ENCODE measurements around the gene LTBP2.

LTBP2 gene

GRCh38 chr14:74569806-74570591 is 42.0 kb downstream of the LTBP2 start:
- no peak for DNase-seq

DNA sequence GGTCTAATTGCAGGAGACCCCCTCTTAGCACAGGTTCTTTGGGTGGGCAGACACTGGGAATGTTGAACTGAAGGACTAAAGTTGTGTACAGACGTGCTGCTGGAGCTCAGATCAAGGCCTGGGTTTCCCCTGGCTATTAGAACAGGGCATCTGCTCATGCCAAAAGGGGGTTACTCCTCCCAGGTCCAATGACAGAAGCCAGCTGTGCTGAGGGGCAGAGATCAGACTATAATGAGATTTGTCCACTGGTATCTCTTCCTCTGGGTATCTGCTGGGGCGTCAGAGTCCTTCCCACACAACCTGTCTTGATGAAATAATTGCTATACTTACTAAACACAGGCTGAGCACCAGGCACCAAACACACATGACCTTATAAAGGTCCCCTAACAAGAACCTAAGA is 42.6 kb downstream of the LTBP2 start:
- no peak for DNase-seq

DNA sequence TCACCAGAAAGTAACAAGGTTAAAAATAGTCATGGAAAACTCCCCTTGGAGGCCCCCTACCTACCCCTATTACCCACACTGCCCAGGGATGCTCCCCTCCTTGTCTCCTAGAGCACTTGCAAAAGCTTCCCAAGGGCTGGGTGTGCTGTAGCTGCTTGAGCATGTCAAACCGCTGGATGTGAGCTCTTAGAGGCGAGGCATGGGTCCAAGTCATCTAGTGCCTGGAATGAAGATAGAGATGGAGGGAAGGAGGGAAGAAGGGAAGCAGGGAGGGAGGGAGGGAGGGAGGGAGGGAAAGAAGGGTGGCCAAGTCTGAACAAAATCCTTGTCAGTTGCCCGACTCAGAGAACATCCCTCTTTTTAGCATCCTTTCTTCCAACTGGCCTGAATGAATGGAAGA is 43.1 kb downstream of the LTBP2 start:
- no peak for DNase-seq

- DNase-seq, result no peak
Observed at GRCh38 chr14:74568380-74568649, 43.7 kb downstream of the LTBP2 start.

GRCh38 chr14:74567646-74568379 is 44.2 kb downstream of the LTBP2 start:
- DNase-seq, result no peak

DNA sequence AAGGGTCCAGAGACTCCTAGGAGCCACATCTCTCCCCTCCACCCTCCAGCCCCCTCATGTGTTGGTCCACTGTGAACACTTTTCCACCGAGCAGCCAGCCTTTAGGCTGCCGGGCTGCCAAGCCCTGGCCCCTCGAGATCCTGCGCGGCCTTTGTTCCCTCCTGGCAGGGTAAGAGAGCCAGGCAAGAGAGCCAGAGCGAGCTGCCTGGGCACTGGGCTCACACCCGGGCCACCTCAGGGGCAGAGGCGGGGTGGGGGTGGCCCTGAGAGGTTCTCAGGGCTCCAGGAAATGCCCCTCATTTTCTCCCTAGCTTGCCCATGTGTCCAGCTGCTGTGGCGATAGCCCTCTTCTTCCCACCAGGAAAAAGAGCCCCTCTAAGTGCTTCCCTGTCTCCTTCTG is 44.8 kb downstream of the LTBP2 start:
- no peak for DNase-seq

- DNase-seq, result no peak
Observed at GRCh38 chr14:74566174-74567141, 45.6 kb downstream of the LTBP2 start.

DNA sequence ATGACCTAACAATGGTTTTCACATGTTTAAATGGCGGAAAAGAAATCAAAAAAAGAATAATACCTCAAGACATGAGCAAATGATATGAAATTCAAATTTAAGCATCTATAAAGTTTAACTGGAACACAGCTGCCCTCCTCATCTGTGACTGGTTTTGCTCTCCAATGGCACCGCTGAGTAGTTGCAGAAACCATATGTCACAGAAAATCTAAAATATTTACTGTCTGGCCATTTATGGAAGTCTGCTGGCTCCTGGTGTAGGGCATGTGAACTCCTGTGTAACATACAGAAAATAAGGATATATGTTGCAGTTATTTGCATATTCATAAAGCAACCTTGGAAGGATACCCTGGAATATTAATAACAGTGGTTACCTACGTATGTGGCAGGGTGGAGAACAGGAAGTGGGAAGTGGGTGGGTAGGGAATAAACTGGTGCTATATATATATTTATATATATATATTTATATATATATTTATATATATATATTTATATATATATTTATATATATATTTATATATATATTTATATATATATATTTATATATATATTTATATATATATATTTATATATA is 48.4 kb downstream of the LTBP2 start:
- no peak for DNase-seq

DNA sequence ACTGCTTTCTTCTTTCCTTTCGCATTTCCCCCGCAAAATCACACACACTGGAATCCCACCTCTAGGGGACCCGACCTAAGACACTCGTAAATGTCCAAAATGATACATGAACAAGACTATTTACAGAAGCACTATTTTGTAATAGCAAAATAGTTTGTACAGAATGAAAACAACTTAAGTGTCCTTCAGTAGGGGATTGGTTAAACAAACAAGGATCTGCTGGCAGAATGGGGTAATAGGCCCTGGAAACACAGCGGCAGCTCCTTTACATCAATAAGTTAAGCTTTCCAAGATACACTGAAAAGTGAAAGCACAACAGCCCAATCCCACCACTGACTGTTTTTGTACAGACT is 48.8 kb downstream of the LTBP2 start:
- no peak for DNase-seq

DNA sequence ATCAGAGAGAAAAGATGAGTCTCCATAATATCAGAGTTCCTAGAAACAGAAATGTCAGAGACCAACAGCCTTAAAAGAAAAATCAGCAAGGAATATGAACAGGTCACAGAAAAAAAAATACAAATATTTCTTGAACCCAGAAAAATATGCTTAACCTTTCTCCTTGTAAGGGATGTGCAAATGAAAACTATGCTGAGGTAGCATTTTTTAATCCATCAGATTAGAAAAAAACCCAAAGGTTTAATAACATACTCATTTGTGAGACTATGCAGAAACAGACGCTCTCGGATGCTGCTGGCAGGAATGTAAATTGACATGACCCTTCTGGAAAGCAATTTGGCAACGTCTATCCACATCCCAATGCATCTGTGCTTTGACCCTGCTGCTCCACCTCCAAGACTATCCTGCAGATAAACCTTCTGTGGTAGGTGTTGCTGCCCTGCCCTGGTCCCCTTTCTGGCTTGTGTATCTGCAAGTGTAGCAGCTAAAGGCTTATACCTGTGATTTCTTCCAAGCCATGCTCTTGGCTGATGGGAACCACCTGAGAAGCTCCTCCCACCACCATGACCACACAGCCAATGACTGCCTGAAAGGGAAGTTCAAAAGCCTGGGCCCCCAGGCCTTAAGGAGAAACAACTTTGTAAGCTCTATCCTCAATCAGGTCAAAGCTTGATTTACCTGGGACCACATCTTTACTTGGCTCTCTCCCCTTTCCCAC is 49.4 kb downstream of the LTBP2 start:
- DNase-seq, result no peak

DNA sequence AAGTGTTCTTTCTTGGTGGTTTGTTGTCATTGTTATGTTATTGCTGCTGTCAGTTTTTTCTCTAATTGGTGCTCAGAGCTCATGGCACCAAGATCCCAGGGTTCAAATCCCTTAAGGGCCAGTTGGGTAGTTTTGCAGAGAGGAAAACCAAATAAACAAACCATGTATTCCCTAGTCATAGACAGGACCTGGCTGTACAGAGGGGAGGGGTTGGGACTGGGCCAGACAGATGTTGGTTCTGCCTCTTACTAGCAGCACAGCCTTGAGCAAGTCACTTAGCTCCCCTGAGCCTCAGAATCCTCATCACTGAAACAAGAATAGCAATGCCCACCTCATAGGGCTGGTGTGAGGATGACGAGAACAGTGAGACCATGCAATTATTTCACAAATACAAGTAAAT is 53.4 kb downstream of the LTBP2 start:
- DNase-seq, result no peak

DNA sequence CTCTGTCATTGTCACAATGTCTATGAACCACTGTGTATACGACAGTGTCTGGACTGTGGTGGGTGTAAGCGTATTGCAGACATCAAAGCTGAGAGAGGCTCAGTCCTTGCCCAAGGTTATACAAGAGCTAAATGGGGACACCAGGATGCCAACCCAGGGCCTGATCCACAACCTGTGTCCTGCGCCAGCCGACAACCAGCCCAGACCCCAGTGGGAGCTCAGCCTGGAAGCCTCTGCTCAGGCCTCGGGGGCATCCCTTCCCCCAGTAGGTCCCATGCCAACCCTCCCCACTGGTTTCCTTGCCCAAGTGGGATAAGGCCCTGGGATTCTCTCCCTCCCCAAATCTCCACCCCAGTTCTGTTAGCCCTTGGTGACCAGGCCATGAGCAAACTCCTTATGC is 54.3 kb downstream of the LTBP2 start:
- DNase-seq, result no peak

DNA sequence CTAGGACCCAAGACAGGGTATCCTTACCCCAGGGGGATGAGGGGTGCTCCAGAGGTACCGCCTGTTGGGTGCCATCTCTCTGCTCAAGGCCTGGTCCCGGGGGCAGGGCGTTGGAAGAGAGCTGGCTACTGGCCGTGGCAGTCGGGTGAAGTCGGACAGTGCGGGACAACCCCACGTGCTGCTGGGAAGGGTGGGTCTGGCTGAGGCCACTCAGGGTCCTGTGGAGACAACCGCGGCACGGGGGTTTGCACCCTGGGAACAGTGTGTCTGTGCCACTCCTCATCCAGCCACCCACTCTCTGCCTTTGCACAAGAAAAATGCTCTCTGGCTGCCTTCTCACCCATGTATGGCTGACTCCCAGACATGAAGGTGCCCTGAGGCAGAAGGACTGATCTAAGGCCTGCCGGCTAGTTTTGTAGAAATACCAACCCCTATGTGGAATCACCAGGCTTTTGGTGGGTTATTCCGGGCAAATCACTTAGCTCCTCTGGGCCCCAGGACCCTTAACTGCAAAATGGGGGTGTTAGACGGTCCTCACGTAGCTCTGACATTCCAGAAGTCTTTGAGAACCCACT is 56.5 kb downstream of the LTBP2 start:
- no peak for DNase-seq

DNA sequence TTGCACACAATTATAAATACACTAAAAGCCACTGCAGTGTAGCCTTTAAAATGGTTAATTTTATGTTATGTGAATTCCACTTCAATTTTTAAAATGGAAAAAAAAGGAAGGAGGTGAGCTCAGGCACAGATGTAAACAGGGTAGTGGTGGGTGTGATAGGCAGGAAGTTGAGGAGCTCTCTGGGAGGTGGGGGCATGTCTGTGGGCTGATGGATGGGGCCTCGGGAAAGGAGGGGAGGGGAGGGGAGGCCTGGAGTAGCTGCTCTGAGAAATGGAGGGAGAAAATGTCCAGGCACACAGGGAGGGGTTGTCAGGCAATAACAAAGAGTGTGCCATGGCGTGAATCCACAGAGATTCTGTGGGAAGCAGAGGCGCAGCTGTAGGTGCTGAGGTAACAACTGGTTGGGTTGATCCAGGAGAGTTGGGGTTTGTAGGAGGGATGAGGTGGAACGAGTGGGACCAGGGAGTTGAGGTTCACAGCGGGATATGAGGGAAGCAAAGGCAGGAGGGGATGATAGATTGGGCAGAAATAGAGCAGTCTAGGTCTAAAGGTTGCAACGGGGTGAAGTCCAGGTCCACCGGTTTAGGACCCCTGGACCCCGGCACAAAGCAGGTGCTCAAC is 57.2 kb downstream of the LTBP2 start:
- no peak for DNase-seq

DNA sequence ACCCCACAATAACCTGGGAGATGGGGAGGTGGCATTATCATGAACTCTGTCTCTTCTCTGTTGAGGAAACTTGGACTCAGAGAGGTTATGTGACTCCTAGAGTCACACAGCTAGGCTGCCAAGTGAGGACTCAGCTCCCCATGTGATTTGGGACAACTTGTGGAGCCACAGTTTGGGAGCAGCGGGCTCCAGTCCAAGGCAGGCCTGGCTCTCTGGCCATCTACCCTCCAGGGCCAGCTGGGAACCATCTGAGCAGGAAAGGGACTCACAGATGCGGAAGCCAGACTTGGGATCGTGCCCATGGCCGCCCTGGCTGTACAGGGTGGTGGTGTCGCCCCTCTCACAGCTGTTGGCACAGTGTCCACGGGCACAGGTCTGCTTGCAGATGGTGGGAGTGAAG is 59.4 kb downstream of the LTBP2 start:
- DNase-seq, result no peak

GRCh38 chr14:74551431-74552371 is 60.3 kb downstream of the LTBP2 start:
- DNase-seq, result no peak

GRCh38 chr14:74551001-74551400 is 61.0 kb downstream of the LTBP2 start:
- DNase-seq, result no peak

GRCh38 chr14:74550071-74550470 is 62.0 kb downstream of the LTBP2 start:
- no peak for DNase-seq

DNA sequence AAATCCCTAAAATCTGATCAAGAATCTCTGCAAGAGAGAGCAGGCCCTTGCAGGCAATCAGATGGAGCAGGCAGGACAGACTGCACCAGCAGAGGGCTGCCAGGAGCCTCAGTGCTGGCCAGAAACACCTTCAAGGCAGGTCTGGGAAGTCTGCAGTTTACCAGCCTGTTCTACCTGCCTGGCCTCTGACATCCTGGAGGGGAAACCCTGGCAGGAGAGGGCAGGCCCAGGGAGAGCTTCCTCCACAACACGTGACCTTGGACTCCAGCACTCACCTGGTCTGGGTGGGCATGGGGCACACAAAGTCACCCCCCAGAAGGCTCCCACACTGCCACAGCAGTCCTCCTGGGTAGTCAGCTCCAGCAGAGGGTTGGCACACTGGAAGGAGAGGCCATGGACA is 62.4 kb downstream of the LTBP2 start:
- no peak for DNase-seq

DNA sequence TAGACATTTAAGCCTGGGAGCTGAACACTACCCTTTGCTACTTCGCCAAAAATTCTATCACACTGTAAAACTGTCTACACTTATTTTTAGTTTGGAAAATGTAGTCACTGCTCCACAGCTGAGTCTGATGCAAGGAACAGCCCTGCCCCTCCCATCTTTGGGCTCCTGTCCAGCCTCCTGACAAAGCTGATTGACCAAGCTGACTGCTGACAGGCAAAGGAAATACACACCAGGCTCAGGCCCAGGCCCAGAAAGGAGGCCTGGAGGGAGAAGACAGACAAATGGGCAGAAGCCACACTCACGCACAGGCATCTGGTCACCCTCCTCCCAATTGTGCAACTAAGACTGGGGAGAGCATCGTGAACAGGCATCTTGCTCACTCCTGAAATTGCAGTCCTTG is 63.2 kb downstream of the LTBP2 start:
- no peak for DNase-seq

Data from retina (tissue), 1 donor.